PC-9 (cell line): ENCODE measurements around the gene ZNF865. TPM values are rescaled to one million over a fixed set of nuclear protein-coding genes. Genes with fewer than 3 reads are reported as not detected.

Experiments
- BruUV-seq: library from RNA; stranded (reverse); fragments of 400-500 nt; replicated peaks from 2 replicates; lab custom pipeline; 2021; lab: Mats Ljungman, UMichigan
- CTCF ChIA-PET: fragments of 300-600 bp; sonication (Branson Sonifier 250); formaldehyde crosslinking; loops from one replicate; lab custom pipeline; 2022; ENCODE audit warnings: antibody characterized with exemption; lab: Charles Lee
- POLR2A ChIA-PET: fragments of 300-600 bp; sonication (Branson Sonifier 250); formaldehyde crosslinking; loops from one replicate; lab custom pipeline; 2022; ENCODE audit warnings: antibody characterized with exemption; ENCODE audit not compliant: unreplicated experiment; lab: Charles Lee
- DNase-seq, 2 experiments: peaks; one replicate each; pipeline versions ENCODE4 v3.0.0 to v3.0.0-alpha.2; 2015 to 2022; ENCODE audit warnings: mixed read lengths in 1 of 2
- H2AFZ ChIP-seq: fragments of 200-600 bp; sonication (generic); 2 replicates; pipeline ENCODE4 v1.8.1; 2017; ENCODE audit warnings: antibody characterized with exemption
- H3F3A ChIP-seq: fragments of 200-600 bp; sonication (generic); 2 replicates; pipeline ENCODE4 v1.8.1; 2017; ENCODE audit warnings: antibody characterized with exemption, mild to moderate bottlenecking, low read depth; ENCODE audit not compliant: insufficient read depth
- H3K27ac ChIP-seq: fragments of 200-600 bp; sonication (generic); 2 replicates; pipeline ENCODE4 v1.6.1; 2016; ENCODE audit warnings: mixed run types
- H3K27me3 ChIP-seq: fragments of 200-600 bp; sonication (generic); 2 replicates; pipeline ENCODE4 v1.6.1; 2016; ENCODE audit warnings: low read depth, mixed run types; ENCODE audit not compliant: insufficient read depth
- H3K36me3 ChIP-seq: fragments of 200-600 bp; sonication (generic); 2 replicates; pipeline ENCODE4 v1.6.1; 2016; ENCODE audit warnings: low read depth, mixed run types
- H3K4me1 ChIP-seq: fragments of 200-600 bp; sonication (generic); replicated peaks from 2 replicates; pipeline ENCODE4 v1.6.1; 2016; ENCODE audit warnings: mixed run types; ENCODE audit not compliant: insufficient read depth
- H3K4me2 ChIP-seq: fragments of 200-600 bp; sonication (generic); 2 replicates; pipeline ENCODE4 v1.6.1; 2017; ENCODE audit warnings: mixed run types
- H3K4me3 ChIP-seq: fragments of 200-600 bp; sonication (generic); 2 replicates; pipeline ENCODE4 v1.6.1; 2016; ENCODE audit warnings: mixed run types
- H3K79me2 ChIP-seq: fragments of 200-600 bp; sonication (generic); 2 replicates; pipeline ENCODE4 v1.6.1; 2017; ENCODE audit warnings: low read depth, mixed run types
- H3K9me2 ChIP-seq: fragments of 200-600 bp; sonication (generic); 2 replicates; pipeline ENCODE4 v1.8.1; 2017; ENCODE audit warnings: mild to moderate bottlenecking; ENCODE audit not compliant: insufficient read depth
- H3K9me3 ChIP-seq: fragments of 200-600 bp; sonication (generic); 2 replicates; pipeline ENCODE4 v1.8.1; 2016; ENCODE audit warnings: low read depth; ENCODE audit not compliant: insufficient read depth
- H4K20me1 ChIP-seq: fragments of 200-600 bp; sonication (generic); 2 replicates; pipeline ENCODE4 v1.8.1; 2017; ENCODE audit not compliant: insufficient read depth
- CTCF ChIP-seq: fragments of 200-600 bp; sonication (generic); conservative IDR thresholded peaks from 2 replicates; pipeline ENCODE4 v1.6.1; 2017; ENCODE audit warnings: mixed run types, antibody characterized with exemption, mild to moderate bottlenecking, moderate library complexity
- EZH2 ChIP-seq: fragments of 200-600 bp; sonication (generic); IDR thresholded peaks from 2 replicates; pipeline ENCODE4 v1.8.0; 2017; ENCODE audit warnings: antibody characterized with exemption, low read depth
- intact Hi-C: fragments of 100-400 bp; cut with micrococcal nuclease; formaldehyde crosslinking; loops from one replicate; pipeline ENCODE4 v1.10.0; 2022; ENCODE audit not compliant: unreplicated experiment
- total RNA-seq: library from RNA; stranded (reverse); gene quantifications from 2 replicates; pipeline ENCODE4 v1.2.3, GENCODE V29; 2021

The ZNF865 gene
- total RNA-seq, 1 experiment from 2014 or later, result 26.8 TPM

DNA sequence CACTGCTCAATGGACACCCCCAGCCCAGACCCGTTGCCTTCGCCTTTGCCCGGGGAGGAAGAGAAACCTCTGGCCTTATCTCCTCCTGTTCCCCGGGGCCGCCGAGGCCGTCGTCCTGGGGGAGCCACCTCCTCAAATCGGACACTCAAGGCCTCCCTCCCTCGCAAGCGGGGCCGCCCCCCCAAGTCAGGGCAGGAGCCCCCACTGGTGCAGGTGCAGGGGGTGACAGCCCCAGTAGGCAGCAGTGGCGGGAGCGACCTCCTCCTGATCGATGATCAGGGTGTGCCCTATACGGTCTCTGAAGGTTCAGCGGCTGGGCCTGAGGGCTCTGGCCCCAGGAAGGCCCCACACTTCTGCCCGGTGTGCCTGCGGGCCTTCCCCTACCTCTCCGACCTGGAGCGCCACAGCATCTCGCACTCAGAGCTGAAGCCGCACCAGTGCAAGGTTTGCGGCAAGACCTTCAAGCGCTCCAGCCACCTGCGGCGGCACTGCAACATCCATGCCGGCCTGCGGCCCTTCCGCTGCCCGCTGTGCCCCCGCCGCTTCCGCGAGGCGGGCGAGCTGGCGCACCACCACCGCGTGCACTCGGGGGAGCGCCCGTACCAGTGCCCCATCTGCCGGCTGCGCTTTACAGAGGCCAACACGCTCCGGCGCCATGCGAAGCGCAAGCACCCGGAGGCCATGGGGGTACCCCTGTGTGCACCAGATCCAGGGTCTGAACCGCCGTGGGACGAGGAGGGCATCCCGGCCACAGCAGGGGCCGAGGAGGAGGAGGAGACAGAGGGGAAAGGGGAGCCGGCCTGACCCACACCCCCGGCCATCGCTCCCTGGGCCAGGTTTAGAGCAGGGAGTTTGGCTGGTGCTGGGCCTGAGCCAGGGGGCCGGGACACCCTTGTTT, 3.1 kb upstream of the ZNF865 start:
- BruUV-seq, result no TSS peak
- CTCF ChIA-PET, result interaction anchor here (0.7 kb wide), 1 partner anchor 52 kb away, joined by 6 read pairs; no protein-coding TSS in a partner anchor
- POLR2A ChIA-PET, result no interaction called here

DNA sequence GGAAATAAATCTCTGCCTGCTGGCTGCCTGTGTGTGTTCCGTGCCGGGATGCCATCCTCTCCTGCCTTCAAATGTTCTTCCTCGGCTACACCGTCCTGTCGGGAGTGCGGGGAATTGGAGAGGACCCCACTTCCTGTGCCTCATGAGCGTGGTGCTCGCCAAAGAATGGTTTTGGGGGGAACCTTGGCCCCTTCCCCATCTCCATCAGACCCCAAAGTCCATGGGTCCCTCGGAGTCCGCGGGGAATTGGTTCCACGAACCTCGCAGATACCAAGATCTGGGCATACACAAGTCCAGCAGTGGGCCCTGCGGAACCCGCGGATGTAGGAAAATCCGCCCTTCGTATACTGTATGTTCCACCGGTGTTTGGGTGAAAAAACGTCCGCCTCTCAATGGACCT, 2.3 kb upstream of the ZNF865 start:
- Histone ChIP-seq H3K36me3 (no peaks in the 10 kb centered on the region), H3K79me2 (peaks cover 38% of the 10 kb centered on the region), H3K4me2 (no peak overlapping the region), H3K4me3 (no peak overlapping the region), H3K27me3 (no peaks in the 10 kb centered on the region), H3K9me2 (no peaks in the 10 kb centered on the region), H3F3A (peaks cover 45% of the 10 kb centered on the region), H2AFZ (no peak overlapping the region), H3K27ac (no peak overlapping the region), H4K20me1 (peaks cover 18% of the 10 kb centered on the region), H3K9me3 (no peaks in the 10 kb centered on the region), H3K4me1 (peaks cover 29% of the 10 kb centered on the region)
- TF ChIP-seq CTCF (no peak), EZH2 (no peak)
- DNase-seq, result no peak
- ChIA-PET CTCF (interaction anchor here (0.6 kb wide), 1 partner anchor 50 kb away, joined by 4 read pairs; no protein-coding TSS in a partner anchor), POLR2A (interaction anchor here (0.7 kb wide), 1 partner anchor 95 kb away, joined by 8 read pairs; no protein-coding TSS in a partner anchor)
- intact Hi-C loops, result no loop called here
- no TSS peak for BruUV-seq

More for the DNA sequence above, 3.1 kb upstream of the ZNF865 start:
- Histone ChIP-seq H3K27me3 (no peaks in the 10 kb centered on the region), H3K4me3 (no peak overlapping the region), H4K20me1 (peaks cover 10% of the 10 kb centered on the region), H3K27ac (no peak overlapping the region), H3K36me3 (no peaks in the 10 kb centered on the region), H3K4me1 (peaks cover 29% of the 10 kb centered on the region), H3K4me2 (no peak overlapping the region), H2AFZ (no peak overlapping the region), H3K9me3 (no peaks in the 10 kb centered on the region), H3K79me2 (peaks cover 34% of the 10 kb centered on the region), H3F3A (peaks cover 41% of the 10 kb centered on the region), H3K9me2 (no peaks in the 10 kb centered on the region)
- TF ChIP-seq CTCF, result no peak
- no peak for TF ChIP-seq EZH2
- intact Hi-C loops, result no loop called here
- DNase-seq, result peak in 1 of 2 experiments; percentile 11

DNA sequence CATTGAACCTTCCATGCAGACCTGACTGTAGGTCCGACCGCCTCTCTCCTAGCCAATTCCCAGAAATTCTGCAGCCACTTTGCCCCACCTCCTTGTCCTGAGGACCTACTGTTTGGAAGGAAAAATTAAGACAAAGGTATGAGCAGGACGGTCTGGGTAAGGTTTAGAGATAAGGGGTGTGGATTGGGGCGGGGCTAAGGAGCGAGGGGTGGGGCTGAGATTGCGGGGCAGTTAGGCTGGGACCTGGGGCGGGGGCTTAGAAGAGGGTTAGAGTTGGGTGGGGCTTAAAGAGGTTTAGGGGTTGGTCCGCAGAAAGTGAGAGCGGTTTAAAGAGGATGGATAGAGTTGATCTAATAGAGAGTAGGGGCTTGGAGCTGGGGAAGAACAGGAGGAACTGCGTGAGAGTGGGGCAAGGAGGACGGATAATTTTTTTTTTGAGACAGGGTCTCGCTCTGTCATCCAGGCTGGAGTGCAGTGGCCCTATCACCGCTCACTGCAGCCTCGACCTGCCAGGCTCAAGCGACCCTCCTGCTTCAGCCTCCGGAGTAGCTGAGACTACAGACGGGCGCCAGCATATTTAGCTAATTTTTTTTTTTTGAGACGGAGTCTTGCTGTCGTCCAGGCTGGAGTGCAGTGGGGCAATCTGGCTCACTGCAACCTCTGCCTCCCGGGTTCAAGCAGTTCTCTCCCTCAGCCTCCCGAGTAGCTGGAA, 1.7 kb upstream of the ZNF865 start:
- intact Hi-C loops, result loop anchor here (2.0 kb wide), 1 partner anchor 127 kb away; the partner anchor contains the start of gene ZNF628
- no TSS peak for BruUV-seq

More for the DNA sequence above, 1.7 kb upstream of the ZNF865 start:
- ChIA-PET CTCF (interaction anchor here (0.6 kb wide), 1 partner anchor 50 kb away, joined by 4 read pairs; no protein-coding TSS in a partner anchor), POLR2A (interaction anchor here (0.7 to 1.1 kb wide), 3 partner anchors 94 to 142 kb away, joined by 4 to 8 read pairs (median 5); partner anchors contain the start of gene ISOC2)
- Histone ChIP-seq H2AFZ (peak overlapping the region; percentile 71; the same call in 1 of the 2 replicates), H3K27ac (peak overlapping the region; percentile 66), H3K9me3 (no peaks in the 10 kb centered on the region), H3K4me2 (peak overlapping the region; percentile 93), H3K36me3 (peaks cover 4% of the 10 kb centered on the region; the same call in 1 of the 2 replicates), H3F3A (peaks cover 39% of the 10 kb centered on the region), H3K4me3 (peak overlapping the region; percentile 79; the same call in 1 of the 2 replicates), H4K20me1 (peaks cover 24% of the 10 kb centered on the region), H3K9me2 (no peaks in the 10 kb centered on the region), H3K4me1 (peaks cover 29% of the 10 kb centered on the region), H3K27me3 (no peaks in the 10 kb centered on the region), H3K79me2 (peaks cover 43% of the 10 kb centered on the region)
- peak in 1 of 2 experiments; percentile 28 for DNase-seq
- TF ChIP-seq CTCF, result no peak
- no peak for TF ChIP-seq EZH2
